Thoracic aorta (tissue), 2 donors: ENCODE data around the gene MSH6. TPM values are rescaled to one million over a fixed set of nuclear protein-coding genes. Genes with fewer than 3 reads are reported as not detected.
"Not testable (repeated sequence)": the region's sequence is repeated elsewhere in the genome, so short reads cannot be mapped to it uniquely, and the experiment has no call there.

ENCODE experiments used
- ATAC-seq: fragments of 150-250 bp; one replicate; pipeline ENCODE4 v1.8.0; 2017; ENCODE audit warnings: low read depth; ENCODE audit not compliant: insufficient number of reproducible peaks, low FRiP score
- DNase-seq: peaks from one replicate; pipeline ENCODE4 v3.0.0-alpha.2; 2020; ENCODE audit warnings: low spot score
- H3K27ac ChIP-seq, 2 donors: fragments of 200-600 bp; sonication (generic); 1 replicate in 1 of 2; 2 replicates in 1 of 2; pipeline ENCODE4 v1.5.1; 2016; ENCODE audit warnings: mild to moderate bottlenecking in 2 of 2, moderate library complexity in 2 of 2
- H3K27me3 ChIP-seq: fragments of 200-600 bp; sonication (generic); replicated peaks from 2 replicates; pipeline ENCODE4 v1.6.0; 2016; ENCODE audit warnings: mild to moderate bottlenecking; ENCODE audit not compliant: insufficient read depth
- H3K36me3 ChIP-seq: fragments of 200-600 bp; sonication (generic); one replicate; pipeline ENCODE4 v1.5.1; 2016
- H3K4me1 ChIP-seq, 2 donors: fragments of 200-600 bp; sonication (generic); 1 replicate in 1 of 2; 2 replicates in 1 of 2; pipeline versions ENCODE4 v1.5.1 to v1.6.0; 2016; ENCODE audit warnings: low read depth in 2 of 2, mild to moderate bottlenecking in 1 of 2; ENCODE audit not compliant: control insufficient read depth in 1 of 2
- H3K4me3 ChIP-seq: fragments of 200-600 bp; sonication (generic); 2 replicates; pipeline ENCODE4 v1.5.1; 2016; ENCODE audit warnings: mild to moderate bottlenecking
- H3K9me3 ChIP-seq: fragments of 200-600 bp; sonication (generic); 2 replicates; pipeline ENCODE4 v1.5.1; 2016
- total RNA-seq, 2 donors: library from RNA; depleted of rRNA; stranded (reverse); fragments of >200 nt; gene quantifications; one replicate each; pipeline versions ENCODE4 v1.1.0 to v1.2.3, GENCODE V29; 2016
- TF ChIP-seq, protein P1 (sequence below): fragments of 200-600 bp; sonication (generic); IDR thresholded peaks from one replicate; pipeline ENCODE4 v1.5.1; 2019; ENCODE audit warnings: antibody characterized with exemption

Gene MSH6
- total RNA-seq, 2 donors from 2014 or later = 22.6 to 41.2 TPM

DNA sequence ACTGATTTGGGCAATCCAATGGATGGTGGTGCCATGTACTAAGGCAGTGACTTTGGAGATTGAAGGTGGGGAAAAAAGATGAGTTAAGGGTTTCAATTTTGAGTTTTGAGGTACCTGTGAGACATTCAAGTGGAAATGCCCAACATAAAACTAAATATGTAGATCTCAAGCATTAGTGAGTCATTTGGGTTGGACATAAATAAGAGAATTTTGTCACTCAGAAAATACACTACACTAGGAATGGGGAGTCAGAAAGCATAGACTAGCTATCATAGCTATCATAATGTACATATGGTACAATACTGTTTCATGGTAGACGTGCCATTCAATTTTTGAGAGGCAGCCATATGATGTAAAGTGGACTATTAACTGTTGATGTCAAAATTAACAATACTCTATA lies 67.3 kb downstream of the MSH6 start:
- no peak for ATAC-seq
- no peak for DNase-seq
- Histone ChIP-seq H3K4me3 (no peak overlapping the region), H3K27me3 (no peaks in the 10 kb centered on the region), H3K36me3 (no peaks in the 10 kb centered on the region), H3K4me1 (peaks cover 4 to 16% of the 10 kb centered on the region in 2 donors), H3K27ac (no peak overlapping the region), H3K9me3 (no peaks in the 10 kb centered on the region)
- TF ChIP-seq, protein P1, sequence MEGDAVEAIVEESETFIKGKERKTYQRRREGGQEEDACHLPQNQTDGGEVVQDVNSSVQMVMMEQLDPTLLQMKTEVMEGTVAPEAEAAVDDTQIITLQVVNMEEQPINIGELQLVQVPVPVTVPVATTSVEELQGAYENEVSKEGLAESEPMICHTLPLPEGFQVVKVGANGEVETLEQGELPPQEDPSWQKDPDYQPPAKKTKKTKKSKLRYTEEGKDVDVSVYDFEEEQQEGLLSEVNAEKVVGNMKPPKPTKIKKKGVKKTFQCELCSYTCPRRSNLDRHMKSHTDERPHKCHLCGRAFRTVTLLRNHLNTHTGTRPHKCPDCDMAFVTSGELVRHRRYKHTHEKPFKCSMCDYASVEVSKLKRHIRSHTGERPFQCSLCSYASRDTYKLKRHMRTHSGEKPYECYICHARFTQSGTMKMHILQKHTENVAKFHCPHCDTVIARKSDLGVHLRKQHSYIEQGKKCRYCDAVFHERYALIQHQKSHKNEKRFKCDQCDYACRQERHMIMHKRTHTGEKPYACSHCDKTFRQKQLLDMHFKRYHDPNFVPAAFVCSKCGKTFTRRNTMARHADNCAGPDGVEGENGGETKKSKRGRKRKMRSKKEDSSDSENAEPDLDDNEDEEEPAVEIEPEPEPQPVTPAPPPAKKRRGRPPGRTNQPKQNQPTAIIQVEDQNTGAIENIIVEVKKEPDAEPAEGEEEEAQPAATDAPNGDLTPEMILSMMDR = no peak

DNA sequence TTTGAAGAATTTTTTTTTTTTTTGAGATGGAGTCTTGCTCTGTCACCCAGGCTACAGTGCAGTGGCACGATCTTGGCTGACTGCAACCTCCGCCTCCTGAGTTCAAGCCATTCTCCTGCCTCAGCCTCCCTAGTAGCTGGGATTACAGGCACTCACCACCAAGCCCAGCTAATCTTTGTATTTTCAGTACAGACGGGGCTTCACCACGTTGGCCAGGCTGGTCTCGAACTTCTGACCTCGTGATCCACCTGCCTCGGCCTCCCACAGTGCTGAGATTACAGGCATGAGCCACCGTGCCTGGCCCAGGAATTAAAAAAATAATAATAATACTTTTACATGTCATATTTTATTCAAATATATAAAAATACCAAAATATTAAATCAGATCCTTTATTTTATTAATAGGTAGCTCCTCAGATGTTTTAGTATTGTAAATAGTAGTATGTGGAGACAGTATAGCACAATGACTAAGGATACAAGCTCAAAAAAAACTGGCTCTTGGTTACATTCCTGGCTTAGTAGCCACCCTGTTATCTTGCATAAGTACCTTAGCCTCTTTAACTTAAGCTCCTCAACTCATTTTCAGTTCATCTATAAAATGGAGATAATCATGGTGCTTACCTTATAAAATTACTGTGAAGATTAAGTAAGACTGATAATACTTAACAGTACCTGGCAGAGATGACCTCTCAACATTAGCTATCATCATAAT lies 70.3 kb downstream of the MSH6 start:
- not testable (repeated sequence) for H3K27me3 ChIP-seq, H3K36me3 ChIP-seq, DNase-seq, H3K9me3 ChIP-seq, H3K4me3 ChIP-seq, H3K27ac ChIP-seq, ATAC-seq
- peaks cover 0 to 18% of the 10 kb centered on the region in 2 donors for H3K4me1 ChIP-seq

Other genes with a start within 250 kb of the MSH6 start
- not detected for gene KCNK12, start 212.2 kb upstream of the MSH6 start, total RNA-seq
- gene FBXO11, start 123.4 kb downstream of the MSH6 start, total RNA-seq = 10 to 100 TPM; 53.8 to 99.8 TPM